ENCODE data around the gene PKP2. TPM values are rescaled to one million over a fixed set of nuclear protein-coding genes. Genes with fewer than 3 reads are reported as not detected.
A peak's percentile ranks its signal among the peaks of the same experiment; 100 is the strongest.
"Not testable (repeated sequence)": the region's sequence is repeated elsewhere in the genome, so short reads cannot be mapped to it uniquely, and the experiment has no call there.

Gene PKP2
- total RNA-seq, 8 experiments from 2014 or later: 0.21 to 7.1 (median 1.7) TPM; not detected in 1

DNA sequence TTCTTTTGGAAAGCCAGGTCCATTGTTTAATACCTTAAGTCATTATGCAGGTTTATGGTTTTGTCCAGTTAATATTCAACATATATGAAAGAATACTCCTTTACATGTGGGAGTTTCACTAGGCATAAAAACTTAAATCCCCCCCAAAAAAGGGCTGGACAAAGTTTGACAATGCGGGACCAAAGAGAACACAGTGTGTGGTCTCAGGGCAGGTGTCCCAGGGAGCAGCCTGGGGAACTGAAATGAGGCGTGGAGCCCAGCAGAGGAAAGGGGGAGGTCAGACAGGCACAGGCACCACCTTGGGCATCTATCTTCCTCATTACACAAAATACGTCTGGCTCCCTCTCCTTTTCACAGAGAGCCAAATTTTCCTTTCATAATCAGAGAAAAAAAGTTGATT lies 22.5 kb downstream of the PKP2 start:
- Histone ChIP-seq H3K4me1 (replicated peaks in 1 of 2) (no peaks in the 10 kb centered on the region), H3K27ac (no peak overlapping the region), H3K4me3 (no peak overlapping the region)
- no peak for ATAC-seq (replicated peaks in 6 of 8)
- 0 to 100% (median 30%) methylated on average over 1 to 3 of the region's 3 CpGs; no CpG with 5 or more reads in 1 of the 10 experiments for WGBS, 10 experiments
- in situ Hi-C loops (cut with MboI; ENCODE audit: low pct_unique_long_range_greater_than_20kb in 2 of 9, low sequenced_read_pairs in 9 of 9, unreplicated experiment in 9 of 9): no loop called here

DNA sequence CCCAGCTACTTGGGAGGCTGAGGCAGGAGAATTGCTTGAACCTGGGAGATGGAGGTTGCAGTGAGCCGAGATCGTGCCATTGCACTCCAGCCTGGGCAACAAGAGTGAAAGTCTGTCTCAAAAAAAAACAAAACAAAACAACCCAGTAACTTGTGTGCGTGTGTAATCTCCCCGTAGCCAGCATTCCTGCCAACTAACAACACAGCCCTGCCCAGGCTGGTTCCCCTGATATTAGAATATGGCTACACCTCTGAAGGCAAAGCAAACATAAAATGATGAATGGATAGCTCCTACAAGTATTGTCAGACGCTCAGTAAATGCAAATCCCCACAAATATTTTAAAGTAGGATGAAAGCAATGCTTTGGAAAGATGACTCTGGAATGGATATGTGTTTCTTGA lies 24.2 kb downstream of the PKP2 start:
- H3K27ac ChIP-seq; H3K4me1 ChIP-seq (replicated peaks in 1 of 2); ATAC-seq (replicated peaks in 6 of 8); in situ Hi-C loops (cut with MboI; ENCODE audit: low pct_unique_long_range_greater_than_20kb in 2 of 9, low sequenced_read_pairs in 9 of 9, unreplicated experiment in 9 of 9); H3K4me3 ChIP-seq: not testable (repeated sequence)
- 0 to 97% (median 67%) methylated on average over 1 to 5 of the region's 5 CpGs; no CpG with 5 or more reads in 1 of the 10 experiments for WGBS, 10 experiments

DNA sequence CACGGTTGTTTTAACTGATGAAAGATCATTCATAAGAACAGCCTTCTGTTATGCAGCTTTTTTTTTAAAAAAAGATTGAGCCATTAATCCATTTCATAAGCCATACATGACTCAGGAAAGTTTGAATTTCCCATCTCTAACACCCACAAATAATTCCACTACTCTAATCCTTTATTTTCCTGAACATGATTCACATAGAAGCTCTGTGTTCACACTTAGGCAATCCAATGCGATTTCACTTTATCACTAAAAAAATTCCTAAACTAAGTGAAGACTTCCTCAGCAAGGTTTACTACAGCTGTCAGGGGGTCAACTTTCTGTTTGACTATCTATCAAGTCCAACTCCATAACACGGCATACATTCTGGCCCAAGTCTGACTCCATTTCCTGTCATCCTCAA lies 25.9 kb downstream of the PKP2 start:
- WGBS, 10 experiments: 5 to 100% (median 87%) methylated on average over 1 to 3 of the region's 3 CpGs
- in situ Hi-C loops (cut with MboI; ENCODE audit: low pct_unique_long_range_greater_than_20kb in 2 of 9, low sequenced_read_pairs in 9 of 9, unreplicated experiment in 9 of 9): no loop called here
- ATAC-seq (replicated peaks in 6 of 8): no peak
- H3K27ac ChIP-seq: no peak overlapping the region
- H3K4me1 ChIP-seq (replicated peaks in 1 of 2): no peaks in the 10 kb centered on the region
- H3K4me3 ChIP-seq: no peak overlapping the region

DNA sequence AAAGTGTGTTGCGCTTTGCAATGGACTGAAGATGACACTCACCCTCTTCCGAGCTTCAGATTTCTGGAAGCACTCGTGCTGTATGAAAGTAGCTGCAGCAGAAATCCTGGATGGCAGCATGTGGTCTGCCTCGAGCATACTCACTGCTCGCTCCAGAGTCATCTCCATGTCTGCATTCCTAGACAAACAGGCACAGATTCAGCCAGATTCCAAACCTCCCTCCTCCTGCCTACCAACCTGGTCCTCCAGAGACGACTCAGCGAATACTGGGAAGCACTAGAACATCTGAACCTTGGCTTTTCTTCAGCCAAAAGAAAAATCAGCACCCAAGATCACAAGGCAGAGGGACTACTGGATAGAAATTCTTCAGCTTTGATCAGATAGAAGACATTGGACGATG lies 27.7 kb downstream of the PKP2 start:
- Histone ChIP-seq H3K4me3 (no peak overlapping the region), H3K4me1 (replicated peaks in 1 of 2) (no peaks in the 10 kb centered on the region), H3K27ac (no peak overlapping the region)
- WGBS, 10 experiments: 18 to 100% (median 87%) methylated on average over 1 to 6 of the region's 8 CpGs; no CpG with 5 or more reads in 1 of the 10 experiments
- in situ Hi-C loops (cut with MboI; ENCODE audit: low pct_unique_long_range_greater_than_20kb in 2 of 9, low sequenced_read_pairs in 9 of 9, unreplicated experiment in 9 of 9): no loop called here
- no peak for ATAC-seq (replicated peaks in 6 of 8)

DNA sequence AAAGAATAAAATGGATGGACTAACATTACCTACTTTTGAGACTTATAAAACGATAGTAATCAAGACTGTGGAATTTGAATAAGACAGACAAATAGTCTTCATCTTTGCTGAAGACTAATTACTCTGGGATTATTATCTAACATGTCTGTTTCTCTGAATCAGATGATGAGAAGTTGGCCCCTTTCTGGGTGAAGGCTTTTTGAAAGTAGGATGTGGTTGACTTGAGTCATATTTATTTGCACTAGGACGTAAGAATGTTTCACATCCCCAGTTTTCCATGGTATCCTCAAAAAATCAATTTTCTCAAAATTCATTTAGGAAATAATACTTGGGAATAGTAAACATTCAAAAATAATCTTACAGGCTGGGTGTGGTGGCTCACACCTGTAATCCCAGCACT lies 31.8 kb downstream of the PKP2 start:
- Histone ChIP-seq H3K4me3 (no peak overlapping the region), H3K27ac (no peak overlapping the region), H3K4me1 (replicated peaks in 1 of 2) (no peaks in the 10 kb centered on the region)
- no peak for ATAC-seq (replicated peaks in 6 of 8)
- in situ Hi-C loops (cut with MboI; ENCODE audit: low pct_unique_long_range_greater_than_20kb in 2 of 9, low sequenced_read_pairs in 9 of 9, unreplicated experiment in 9 of 9): no loop called here
- WGBS, 10 experiments: 0 to 100% (median 76%) methylated on average over 1 to 2 of the region's 2 CpGs

DNA sequence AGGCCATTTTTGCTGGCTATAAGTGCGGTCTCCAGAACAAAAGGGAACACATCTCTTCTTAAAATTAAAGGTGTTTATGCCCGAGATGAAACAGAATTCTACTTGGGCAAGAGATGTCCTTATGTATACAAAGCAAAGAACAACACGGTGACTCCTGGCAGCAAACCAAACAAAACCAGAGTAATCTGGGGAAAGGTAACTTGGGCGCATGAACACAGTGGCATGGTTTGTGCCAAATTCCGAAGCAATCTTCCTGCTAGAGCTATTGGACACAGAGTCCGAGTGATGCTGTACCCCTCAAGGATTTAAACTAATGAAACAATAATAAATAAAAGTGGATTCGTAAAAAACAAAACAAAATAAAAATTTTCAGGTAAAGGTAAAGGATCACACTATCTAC lies 33.4 kb downstream of the PKP2 start:
- ATAC-seq (replicated peaks in 6 of 8): no peak
- Histone ChIP-seq H3K27ac (no peak overlapping the region), H3K4me1 (replicated peaks in 1 of 2) (no peaks in the 10 kb centered on the region), H3K4me3 (no peak overlapping the region)
- in situ Hi-C loops (cut with MboI; ENCODE audit: low pct_unique_long_range_greater_than_20kb in 2 of 9, low sequenced_read_pairs in 9 of 9, unreplicated experiment in 9 of 9): no loop called here
- WGBS, 10 experiments: 9 to 100% (median 83%) methylated on average over 3 to 7 of the region's 7 CpGs

DNA sequence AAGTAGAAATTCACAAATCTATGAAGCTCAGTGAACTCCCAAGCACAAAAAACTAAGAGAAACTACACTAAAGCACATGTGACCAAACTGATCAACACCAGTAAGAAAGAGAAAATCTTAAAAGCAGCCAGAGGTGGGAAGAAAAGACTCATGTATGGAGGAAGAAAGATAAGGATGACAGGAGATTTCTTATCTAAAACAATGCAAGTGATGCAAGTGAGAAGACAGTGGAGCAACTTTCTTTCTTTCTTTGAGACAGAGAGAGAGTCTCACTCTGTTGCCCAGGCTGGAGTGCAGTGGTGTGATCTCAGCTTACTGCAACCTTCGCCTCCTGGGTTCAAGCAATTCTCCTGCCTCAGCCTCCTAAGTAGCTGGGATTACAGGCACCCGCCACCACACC lies 34.9 kb downstream of the PKP2 start:
- H3K4me3 ChIP-seq; ATAC-seq (replicated peaks in 6 of 8); H3K4me1 ChIP-seq (replicated peaks in 1 of 2); H3K27ac ChIP-seq; in situ Hi-C loops (cut with MboI; ENCODE audit: low pct_unique_long_range_greater_than_20kb in 2 of 9, low sequenced_read_pairs in 9 of 9, unreplicated experiment in 9 of 9): not testable (repeated sequence)
- 43 to 90% (median 82%) methylated on average over 1 of the region's 2 CpGs; no CpG with 5 or more reads in 6 of the 10 experiments for WGBS, 10 experiments

DNA sequence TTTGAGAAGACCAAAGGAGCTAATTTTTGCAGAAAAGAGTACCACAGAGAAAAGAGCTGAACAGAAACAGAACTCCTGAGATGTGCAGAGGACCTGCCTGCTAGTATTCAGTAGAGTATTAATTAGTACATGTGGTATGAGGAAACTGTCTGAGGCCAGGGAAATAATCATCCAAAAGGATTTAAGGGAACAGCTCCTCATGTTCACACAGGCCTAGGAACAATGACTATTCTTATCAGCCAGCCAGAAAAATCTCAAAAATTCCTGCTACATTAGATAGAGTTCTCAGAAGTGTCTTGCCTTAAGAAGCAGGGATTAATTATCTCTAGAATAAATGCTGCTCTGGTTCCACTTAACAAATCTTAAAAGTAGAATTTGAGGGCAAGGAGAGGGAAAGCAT lies 36.4 kb downstream of the PKP2 start:
- Histone ChIP-seq H3K4me3 (no peak overlapping the region), H3K27ac (no peak overlapping the region), H3K4me1 (replicated peaks in 1 of 2) (no peaks in the 10 kb centered on the region)
- in situ Hi-C loops (cut with MboI; ENCODE audit: low pct_unique_long_range_greater_than_20kb in 2 of 9, low sequenced_read_pairs in 9 of 9, unreplicated experiment in 9 of 9): no loop called here
- ATAC-seq (replicated peaks in 6 of 8): no peak

DNA sequence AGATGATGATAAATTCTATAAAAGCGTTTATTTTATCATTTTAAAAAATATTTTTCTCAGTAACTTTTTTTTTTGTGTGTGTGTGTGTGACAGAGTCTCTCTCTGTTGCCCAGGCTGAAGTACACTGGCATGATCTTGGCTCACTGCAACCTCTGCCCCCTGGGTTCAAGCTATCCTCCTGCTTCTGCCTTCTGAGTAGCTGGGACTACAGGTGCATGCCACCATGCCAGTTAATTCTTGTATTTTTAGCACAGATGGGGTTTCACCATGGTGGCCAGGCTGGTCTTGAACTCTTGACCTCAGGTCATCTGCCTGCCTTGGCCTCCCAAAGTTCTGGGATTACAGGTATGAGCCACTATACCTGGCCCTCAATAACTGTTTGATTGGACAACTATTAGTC lies 37.2 kb downstream of the PKP2 start:
- ATAC-seq (replicated peaks in 6 of 8): no peak
- Histone ChIP-seq H3K27ac (no peak overlapping the region), H3K4me3 (no peak overlapping the region), H3K4me1 (replicated peaks in 1 of 2) (no peaks in the 10 kb centered on the region)
- in situ Hi-C loops (cut with MboI; ENCODE audit: low pct_unique_long_range_greater_than_20kb in 2 of 9, low sequenced_read_pairs in 9 of 9, unreplicated experiment in 9 of 9): no loop called here
- 0 to 100% (median 82%) methylated on average over 1 of the region's 1 CpG; no CpG with 5 or more reads in 4 of the 10 experiments for WGBS, 10 experiments

DNA sequence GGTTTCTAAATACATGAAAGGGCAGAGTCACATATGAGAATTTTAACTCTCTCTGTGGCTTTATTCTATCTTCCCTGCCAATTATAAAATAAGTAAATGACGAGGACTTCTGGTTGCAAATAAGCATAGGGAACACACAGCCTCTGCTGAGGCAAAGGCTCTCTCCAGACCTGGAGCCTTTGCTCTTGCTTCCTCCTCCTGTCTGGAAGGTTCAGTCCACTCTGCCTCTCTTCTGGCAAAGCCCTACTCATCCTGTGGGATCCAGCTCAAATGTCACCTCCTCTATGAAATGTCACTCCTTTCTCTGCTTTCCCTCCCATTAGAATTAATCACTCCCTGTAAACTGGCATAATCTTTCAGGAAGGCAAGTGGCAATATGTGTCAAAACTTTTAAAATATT lies 41.9 kb downstream of the PKP2 start:
- Histone ChIP-seq H3K27ac (no peak overlapping the region), H3K4me1 (replicated peaks in 1 of 2) (no peaks in the 10 kb centered on the region), H3K4me3 (no peak overlapping the region)
- no peak for ATAC-seq (replicated peaks in 6 of 8)
- in situ Hi-C loops (cut with MboI; ENCODE audit: low pct_unique_long_range_greater_than_20kb in 2 of 9, low sequenced_read_pairs in 9 of 9, unreplicated experiment in 9 of 9): no loop called here
- 0 to 100% (median 92%) methylated on average over 1 of the region's 1 CpG; no CpG with 5 or more reads in 4 of the 10 experiments for WGBS, 10 experiments

DNA sequence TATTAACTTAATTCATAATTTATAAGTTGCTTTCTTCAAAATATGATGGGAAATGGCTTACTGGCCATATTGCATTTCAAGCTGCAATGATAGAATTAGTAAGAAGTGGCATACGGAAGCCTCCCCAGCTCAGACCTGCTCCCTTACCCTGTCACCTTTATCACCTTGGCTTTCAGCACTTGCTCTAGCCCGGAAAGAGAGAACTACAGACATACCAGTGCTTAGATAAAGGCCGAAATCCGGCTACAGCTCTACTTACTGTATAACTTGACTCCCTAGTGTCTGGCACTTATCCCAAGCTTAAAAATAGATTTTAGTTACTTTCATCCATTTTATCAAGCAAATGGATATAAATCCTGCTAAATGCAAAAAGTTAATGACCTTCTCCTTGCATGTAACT lies 42.5 kb downstream of the PKP2 start:
- 0 to 97% (median 85%) methylated on average over 1 to 4 of the region's 4 CpGs for WGBS, 10 experiments
- Histone ChIP-seq H3K27ac (no peak overlapping the region), H3K4me1 (replicated peaks in 1 of 2) (no peaks in the 10 kb centered on the region), H3K4me3 (no peak overlapping the region)
- ATAC-seq (replicated peaks in 6 of 8): no peak
- in situ Hi-C loops (cut with MboI; ENCODE audit: low pct_unique_long_range_greater_than_20kb in 2 of 9, low sequenced_read_pairs in 9 of 9, unreplicated experiment in 9 of 9): no loop called here

DNA sequence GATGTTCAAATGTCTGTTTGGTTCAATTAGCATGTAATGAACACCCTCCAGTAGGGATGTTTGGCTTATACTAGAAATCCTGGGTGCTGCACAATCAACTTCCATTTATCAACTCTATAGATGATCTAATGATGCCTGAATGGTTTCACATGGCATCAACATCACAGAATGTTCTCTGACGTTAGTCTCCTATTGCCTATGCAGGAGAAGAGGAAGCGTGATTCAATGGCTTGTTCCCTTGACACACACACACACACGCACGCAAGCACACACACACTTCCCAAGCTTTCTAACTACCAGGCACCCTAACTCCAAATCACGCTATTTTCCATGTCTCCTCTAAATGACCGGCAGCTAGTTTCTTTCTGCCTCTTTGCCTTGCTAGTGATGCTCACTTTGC lies 49.3 kb downstream of the PKP2 start:
- H3K4me3 ChIP-seq: no peak overlapping the region
- in situ Hi-C loops (cut with MboI; ENCODE audit: low pct_unique_long_range_greater_than_20kb in 2 of 9, low sequenced_read_pairs in 9 of 9, unreplicated experiment in 9 of 9): no loop called here
- no peak overlapping the region for H3K27ac ChIP-seq
- H3K4me1 ChIP-seq (replicated peaks in 1 of 2): peaks cover 0 to 5% of the 10 kb centered on the region in 2 donors
- WGBS, 10 experiments: 19 to 100% (median 90%) methylated on average over 1 to 6 of the region's 6 CpGs; no CpG with 5 or more reads in 1 of the 10 experiments
- ATAC-seq (replicated peaks in 6 of 8): no peak

DNA sequence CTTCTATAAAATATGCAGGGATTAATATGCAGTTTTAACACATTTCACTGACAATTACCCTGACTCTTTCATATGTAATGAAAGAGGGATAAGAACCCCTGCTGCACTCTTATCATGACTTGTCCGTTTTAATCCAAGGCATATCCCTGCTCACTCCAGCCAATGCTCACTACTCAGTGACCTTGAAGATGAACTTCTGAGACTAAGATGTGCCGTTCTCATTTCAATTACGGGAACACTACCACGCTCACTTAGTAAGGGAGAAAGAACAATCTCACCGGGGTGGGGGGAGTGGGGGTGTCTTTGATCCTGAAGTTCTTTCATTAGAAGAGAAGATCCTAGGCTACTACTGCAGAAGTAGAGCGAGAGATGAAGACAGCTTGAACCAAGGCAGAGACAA lies 50.5 kb downstream of the PKP2 start:
- Histone ChIP-seq H3K4me3 (no peak overlapping the region), H3K27ac (no peak overlapping the region), H3K4me1 (replicated peaks in 1 of 2) (peaks cover 0 to 5% of the 10 kb centered on the region in 2 donors)
- 0 to 100% (median 77%) methylated on average over 1 to 6 of the region's 6 CpGs for WGBS, 10 experiments
- no peak for ATAC-seq (replicated peaks in 6 of 8)
- in situ Hi-C loops (cut with MboI; ENCODE audit: low pct_unique_long_range_greater_than_20kb in 2 of 9, low sequenced_read_pairs in 9 of 9, unreplicated experiment in 9 of 9): no loop called here

DNA sequence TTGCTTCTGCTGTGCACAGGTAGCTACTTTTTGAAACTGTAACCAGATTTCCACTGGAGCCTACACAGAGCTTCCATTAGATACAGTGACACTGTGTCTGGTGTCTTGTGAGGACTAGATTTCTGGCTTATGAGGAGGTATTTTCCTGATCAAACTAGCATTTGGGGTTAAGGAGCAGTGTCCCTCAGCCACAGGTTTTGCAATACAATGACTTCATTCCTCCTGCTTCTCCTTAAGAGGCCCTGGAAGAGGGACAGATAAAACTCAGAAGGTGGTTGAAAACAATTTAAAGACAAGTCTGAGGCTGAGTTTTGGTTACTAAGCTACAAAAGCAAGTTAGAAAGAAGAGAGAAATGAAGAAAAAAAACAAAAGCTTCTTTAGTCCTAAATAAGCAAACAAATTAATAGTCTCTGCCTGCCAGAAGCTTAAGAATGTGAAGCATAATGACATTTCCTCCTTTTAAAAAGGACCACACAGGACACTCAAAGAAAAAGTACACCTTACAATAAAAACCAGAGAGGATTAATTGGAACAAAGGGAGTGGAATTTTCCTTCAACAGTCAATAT lies 53.0 kb downstream of the PKP2 start:
- Histone ChIP-seq H3K4me3 (no peak overlapping the region), H3K4me1 (replicated peaks in 1 of 2) (peaks cover 0 to 5% of the 10 kb centered on the region in 2 donors), H3K27ac (no peak overlapping the region)
- peak in 1 of 8 experiments; percentile 40 for ATAC-seq (replicated peaks in 6 of 8)
- in situ Hi-C loops (cut with MboI; ENCODE audit: low pct_unique_long_range_greater_than_20kb in 2 of 9, low sequenced_read_pairs in 9 of 9, unreplicated experiment in 9 of 9): no loop called here

Measured in motor neuron (in vitro differentiated cells).